ENCODE data around the gene SLC22A17.

DNA sequence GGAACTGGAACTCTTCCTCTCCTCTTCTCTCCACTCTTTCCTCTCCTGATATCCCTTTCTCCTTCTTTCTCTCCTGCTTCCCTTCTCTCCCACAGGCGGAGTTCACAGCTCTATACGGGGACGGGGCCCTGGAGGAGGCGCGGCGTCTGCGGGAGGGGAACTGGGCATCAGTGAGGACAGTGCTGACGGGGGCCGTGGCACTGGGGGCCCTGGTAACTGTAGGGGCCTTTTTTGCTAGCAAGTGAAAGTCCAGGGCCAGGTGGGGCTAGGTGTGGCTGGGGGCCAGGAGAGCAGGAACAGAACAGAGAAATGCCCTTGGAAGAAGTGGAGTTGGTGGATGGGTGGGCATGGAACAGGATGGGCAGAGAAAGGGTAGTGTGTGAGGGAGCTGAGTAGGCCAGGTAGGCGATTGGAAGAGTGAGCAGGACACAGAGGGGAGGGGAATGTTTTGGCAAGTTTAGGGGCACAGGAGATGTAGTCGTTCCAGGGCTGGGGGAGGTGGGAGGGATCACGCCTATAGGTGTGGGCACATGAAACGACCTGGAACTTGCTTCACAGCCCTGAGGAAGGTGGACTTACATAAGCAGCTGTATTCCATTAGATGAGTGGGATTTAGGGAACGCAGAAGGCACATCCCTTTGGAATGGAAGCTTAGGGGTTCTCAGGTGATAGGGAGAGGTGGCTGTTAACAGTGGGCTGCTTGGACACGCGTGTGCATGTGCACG lies 43.8 kb downstream of the SLC22A17 start:
- TF ChIP-seq, protein P1, sequence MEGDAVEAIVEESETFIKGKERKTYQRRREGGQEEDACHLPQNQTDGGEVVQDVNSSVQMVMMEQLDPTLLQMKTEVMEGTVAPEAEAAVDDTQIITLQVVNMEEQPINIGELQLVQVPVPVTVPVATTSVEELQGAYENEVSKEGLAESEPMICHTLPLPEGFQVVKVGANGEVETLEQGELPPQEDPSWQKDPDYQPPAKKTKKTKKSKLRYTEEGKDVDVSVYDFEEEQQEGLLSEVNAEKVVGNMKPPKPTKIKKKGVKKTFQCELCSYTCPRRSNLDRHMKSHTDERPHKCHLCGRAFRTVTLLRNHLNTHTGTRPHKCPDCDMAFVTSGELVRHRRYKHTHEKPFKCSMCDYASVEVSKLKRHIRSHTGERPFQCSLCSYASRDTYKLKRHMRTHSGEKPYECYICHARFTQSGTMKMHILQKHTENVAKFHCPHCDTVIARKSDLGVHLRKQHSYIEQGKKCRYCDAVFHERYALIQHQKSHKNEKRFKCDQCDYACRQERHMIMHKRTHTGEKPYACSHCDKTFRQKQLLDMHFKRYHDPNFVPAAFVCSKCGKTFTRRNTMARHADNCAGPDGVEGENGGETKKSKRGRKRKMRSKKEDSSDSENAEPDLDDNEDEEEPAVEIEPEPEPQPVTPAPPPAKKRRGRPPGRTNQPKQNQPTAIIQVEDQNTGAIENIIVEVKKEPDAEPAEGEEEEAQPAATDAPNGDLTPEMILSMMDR (IDR thresholded peaks at IDR 0.05 in 2 of 3, conservative IDR thresholded peaks at IDR 0.05 in 1 of 3; ENCODE audit: insufficient read depth in 2 of 3, low read depth in 1 of 3, low read length in 3 of 3) = no peak
- TF ChIP-seq, protein P2, sequence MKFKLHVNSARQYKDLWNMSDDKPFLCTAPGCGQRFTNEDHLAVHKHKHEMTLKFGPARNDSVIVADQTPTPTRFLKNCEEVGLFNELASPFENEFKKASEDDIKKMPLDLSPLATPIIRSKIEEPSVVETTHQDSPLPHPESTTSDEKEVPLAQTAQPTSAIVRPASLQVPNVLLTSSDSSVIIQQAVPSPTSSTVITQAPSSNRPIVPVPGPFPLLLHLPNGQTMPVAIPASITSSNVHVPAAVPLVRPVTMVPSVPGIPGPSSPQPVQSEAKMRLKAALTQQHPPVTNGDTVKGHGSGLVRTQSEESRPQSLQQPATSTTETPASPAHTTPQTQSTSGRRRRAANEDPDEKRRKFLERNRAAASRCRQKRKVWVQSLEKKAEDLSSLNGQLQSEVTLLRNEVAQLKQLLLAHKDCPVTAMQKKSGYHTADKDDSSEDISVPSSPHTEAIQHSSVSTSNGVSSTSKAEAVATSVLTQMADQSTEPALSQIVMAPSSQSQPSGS (CRISPR knock-in tag; IDR thresholded peaks at IDR 0.05) = no peak
